Stimulated activated CD8-positive, alpha-beta memory T cell treated with anti-CD3 and anti-CD28 coated beads, Interleukin-4, amount 100 ng/mL, for 1 hour (primary cell): ENCODE data around the gene GSKIP.

ENCODE experiments used
- DNase-seq, 2 donors: peaks; one replicate each; pipeline ENCODE4 v3.0.0-alpha.2; 2020; ENCODE audit warnings: low read depth in 2 of 2, low spot score in 1 of 2

GSKIP gene

GRCh38 chr14:96376093-96376492, 12.8 kb downstream of the GSKIP start:
- DNase-seq = no peak

GRCh38 chr14:96380735-96381134, 17.4 kb downstream of the GSKIP start:
- DNase-seq = no peak

GRCh38 chr14:96383445-96383844, 20.1 kb downstream of the GSKIP start:
- no peak for DNase-seq

DNA sequence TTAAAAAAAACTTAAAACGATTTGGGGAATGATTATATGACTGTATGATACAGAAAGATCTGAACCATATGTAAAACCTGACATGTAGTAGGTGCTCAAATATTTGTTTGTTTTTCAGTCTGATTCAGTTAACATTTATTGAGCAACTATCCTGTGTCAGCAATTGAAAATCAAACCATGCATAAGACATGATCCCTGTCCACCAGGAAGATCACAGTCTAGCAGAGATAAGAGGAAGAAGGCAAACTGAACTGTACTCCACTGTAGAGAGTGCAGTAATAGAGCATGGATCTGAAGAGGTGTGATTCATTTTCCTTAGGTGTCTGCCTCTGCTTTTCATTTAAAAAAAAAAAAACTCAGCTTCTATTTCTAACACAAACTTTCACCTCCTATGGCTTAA, 20.7 kb downstream of the GSKIP start:
- DNase-seq = no peak

DNA sequence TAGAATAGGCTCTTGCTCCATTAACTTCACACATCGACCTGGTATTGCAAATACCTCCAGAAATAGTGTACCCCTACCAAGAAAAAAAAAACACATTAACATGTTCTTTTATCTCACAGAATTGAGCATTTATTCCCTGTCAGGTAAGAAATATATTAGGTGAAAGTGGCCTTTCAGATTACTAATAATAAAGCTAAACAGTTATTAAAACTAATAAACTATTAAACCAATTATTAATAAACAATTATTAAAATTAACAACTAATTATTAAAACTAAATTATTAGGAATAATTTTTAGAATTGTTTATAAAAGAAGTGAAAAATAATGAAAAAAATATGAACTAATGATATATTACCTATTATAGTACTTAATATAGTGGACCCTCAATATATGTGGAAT, 21.4 kb downstream of the GSKIP start:
- DNase-seq = no peak

- DNase-seq = no peak
Measured at GRCh38 chr14:96385385-96385784, 22.1 kb downstream of the GSKIP start.

DNA sequence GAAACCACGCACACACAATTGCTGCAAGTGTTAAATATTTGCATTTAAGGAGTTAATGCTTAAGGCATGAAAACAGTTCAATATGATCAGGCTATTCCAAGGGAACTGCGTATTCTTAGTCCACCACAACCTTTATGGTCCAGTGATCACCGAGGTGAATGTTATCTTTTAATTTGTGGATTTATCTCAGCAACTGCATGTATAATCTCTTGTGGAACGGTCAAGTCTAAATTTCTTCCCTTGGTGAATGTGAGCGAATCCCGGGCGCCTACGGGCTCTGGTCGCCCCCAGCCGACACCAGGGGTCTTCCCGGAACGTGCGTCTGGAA, 27.6 kb downstream of the GSKIP start:
- no peak for DNase-seq

DNA sequence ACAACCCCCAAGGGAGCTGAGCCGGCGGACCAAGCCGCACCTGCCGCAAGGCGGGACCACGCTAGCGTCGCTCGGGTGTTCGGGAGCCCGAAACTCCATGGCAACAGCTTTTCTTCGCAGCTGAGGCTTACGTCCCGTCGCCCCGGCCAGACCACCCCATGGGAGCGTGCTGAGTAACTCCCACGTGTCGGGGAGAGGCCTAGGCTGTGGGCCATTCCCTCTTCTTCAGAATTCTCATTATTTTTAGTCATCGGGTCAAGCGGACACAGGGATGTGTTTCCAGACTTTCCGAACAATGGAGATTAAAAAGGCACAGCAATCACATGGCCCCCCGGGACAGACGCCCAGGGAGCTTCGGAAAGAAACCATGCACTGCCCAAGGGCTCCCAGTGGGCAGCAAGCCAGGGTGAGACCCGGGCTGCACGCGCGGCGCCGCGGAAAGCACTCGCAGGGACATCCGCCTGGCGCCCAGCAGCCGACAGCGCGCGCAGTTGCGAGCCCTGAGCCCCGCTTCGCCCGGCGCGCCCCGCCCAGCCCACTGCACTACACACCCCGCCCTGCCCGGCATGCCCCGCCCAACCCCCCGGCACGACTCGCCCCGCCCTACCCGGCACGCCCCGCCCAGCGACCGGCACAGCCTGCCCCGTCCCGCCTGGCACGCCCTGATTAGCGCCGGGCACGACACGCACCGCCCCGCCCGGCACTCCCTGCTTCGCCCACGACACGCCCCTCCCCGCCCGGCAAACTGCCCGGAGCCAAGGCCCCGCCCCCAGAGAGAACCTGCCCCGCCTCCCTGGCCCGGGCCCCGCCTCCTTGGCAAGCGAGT, 28.2 kb downstream of the GSKIP start:
- peak; percentile 99 for DNase-seq

DNA sequence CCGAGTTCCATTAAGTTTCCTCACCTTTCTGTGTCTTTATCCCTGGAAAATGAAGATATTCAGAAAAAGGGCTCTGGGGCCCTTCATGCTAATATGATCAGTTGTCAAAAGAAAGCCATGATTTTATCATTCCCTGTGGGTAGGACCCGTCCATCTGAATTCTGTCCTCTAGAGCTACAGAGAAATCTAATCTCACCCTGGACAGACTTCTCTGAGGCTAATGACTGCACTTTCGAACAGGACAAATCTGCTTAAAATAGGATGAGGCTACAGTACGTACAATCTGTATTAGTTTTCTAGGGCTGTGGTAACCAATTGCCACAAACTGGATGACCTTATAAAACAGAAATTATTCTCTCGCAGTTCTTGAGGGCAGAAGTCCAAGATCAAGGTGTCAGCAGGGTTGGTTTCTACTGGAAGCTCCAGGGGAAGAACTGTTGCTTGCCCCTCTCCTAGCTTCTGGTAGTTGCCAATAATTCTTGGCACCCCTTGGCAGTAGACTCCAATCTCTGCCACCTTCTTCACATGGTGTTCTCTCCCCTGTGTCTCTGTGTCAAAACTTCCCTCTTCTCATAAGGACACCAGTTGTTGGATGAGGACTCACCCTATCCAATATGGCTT, 29.9 kb downstream of the GSKIP start:
- DNase-seq = no peak

GRCh38 chr14:96394047-96394815, 30.9 kb downstream of the GSKIP start:
- DNase-seq = no peak

DNA sequence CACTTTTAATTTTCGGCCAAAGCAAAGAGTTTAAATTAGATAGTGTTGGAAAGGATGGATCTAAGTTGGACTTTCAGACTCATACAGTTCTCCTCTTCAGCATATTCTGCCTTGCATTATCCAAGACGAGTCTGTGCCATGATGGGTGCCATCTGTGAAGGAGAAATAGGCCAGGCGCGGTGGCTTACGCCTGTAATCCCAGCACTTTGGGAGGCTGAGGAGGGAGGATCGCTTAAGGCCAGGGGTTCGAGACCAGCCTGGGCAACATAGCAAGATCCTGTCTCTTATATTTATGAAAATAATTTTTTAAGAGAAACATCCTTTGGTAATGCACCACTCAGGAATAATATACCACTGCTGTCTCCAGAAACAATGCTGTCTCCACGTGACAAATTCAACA, 35.1 kb downstream of the GSKIP start:
- no peak for DNase-seq

- no peak for DNase-seq
Measured at GRCh38 chr14:96398921-96399320, 35.6 kb downstream of the GSKIP start.

GRCh38 chr14:96399405-96399804, 36.1 kb downstream of the GSKIP start:
- DNase-seq = no peak

- DNase-seq = no peak
Measured at GRCh38 chr14:96400495-96400894, 37.2 kb downstream of the GSKIP start.

- no peak for DNase-seq
Measured at GRCh38 chr14:96403409-96403808, 40.1 kb downstream of the GSKIP start.

GRCh38 chr14:96405677-96406076, 42.4 kb downstream of the GSKIP start:
- DNase-seq = no peak

- no peak for DNase-seq
Measured at GRCh38 chr14:96407935-96408570, 44.7 kb downstream of the GSKIP start.

GRCh38 chr14:96408608-96409007, 45.3 kb downstream of the GSKIP start:
- no peak for DNase-seq

DNA sequence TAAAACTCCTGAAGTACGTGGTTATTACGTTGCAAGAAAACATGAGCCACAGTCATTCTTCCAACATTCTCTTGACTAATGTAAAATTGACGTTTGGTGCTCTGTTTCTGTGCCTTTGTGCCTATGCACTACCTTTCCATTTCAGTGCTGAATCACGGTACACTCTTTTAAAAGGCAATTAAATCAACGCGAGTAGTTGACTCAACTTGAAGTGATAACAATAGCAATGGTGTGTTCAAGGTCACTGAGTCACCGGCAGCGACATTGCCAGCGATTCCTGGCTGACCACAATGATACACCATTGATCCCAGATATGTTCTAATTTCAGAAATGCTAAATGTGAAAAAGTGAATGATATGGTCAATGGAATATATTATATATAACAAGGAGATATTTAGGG, 46.4 kb downstream of the GSKIP start:
- DNase-seq = no peak

DNA sequence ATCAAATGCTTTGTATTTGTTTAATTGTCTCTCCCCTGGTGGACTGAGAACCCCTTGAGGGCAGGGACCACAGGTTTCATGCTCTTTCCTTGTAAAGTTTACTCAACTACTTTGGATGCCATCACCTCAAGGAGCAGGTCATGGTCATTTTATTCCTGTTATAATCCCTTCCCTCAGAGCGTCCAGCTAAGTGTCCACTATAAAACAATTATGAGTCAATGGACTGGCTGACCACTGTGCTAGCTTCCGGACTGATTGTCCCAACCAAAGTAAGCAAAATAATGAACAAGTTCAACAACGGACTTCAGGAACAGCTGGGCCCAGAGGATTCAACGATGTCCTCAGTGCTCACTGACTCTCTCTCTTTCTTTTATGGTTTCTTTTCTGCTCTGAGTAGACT, 46.8 kb downstream of the GSKIP start:
- no peak for DNase-seq

GRCh38 chr14:96413526-96413925, 50.2 kb downstream of the GSKIP start:
- DNase-seq = no peak

- no peak for DNase-seq
Measured at GRCh38 chr14:96415559-96415958, 52.2 kb downstream of the GSKIP start.
